ENCODE measurements around the gene HOXA7.

- no peak for TF ChIP-seq ZNF580 (tag by site-specific recombination; IDR thresholded peaks at IDR 0.05)
- TF ChIP-seq WT1 (tag by site-specific recombination; IDR thresholded peaks at IDR 0.05), result no peak
- TF ChIP-seq ZSCAN23 (tag by site-specific recombination; IDR thresholded peaks at IDR 0.05), result no peak
- no peak for TF ChIP-seq CTCF (tag by site-specific recombination; IDR thresholded peaks at IDR 0.05)
- TF ChIP-seq ZNF18 (tag by site-specific recombination; IDR thresholded peaks at IDR 0.05), result no peak
- TF ChIP-seq ZNF629 (tag by site-specific recombination; IDR thresholded peaks at IDR 0.05), result no peak
- no peak for TF ChIP-seq KLF16 (tag by site-specific recombination; IDR thresholded peaks at IDR 0.05)
- no peak for TF ChIP-seq ZNF510 (tag by site-specific recombination; IDR thresholded peaks at IDR 0.05; ENCODE audit: insufficient replicate concordance)
- TF ChIP-seq ZNF660 (tag by site-specific recombination; IDR thresholded peaks at IDR 0.05), result no peak
Observed at GRCh38 chr7:27106181-27106900, 50.1 kb downstream of the HOXA7 start.
